Adrenal gland (tissue), 12 donors: ENCODE measurements around the gene KLHL3. TPM values are rescaled to one million over a fixed set of nuclear protein-coding genes. Genes with fewer than 3 reads are reported as not detected.
"Not testable (repeated sequence)": the region's sequence is repeated elsewhere in the genome, so short reads cannot be mapped to it uniquely, and the experiment has no call there.

Experiments
- DNase-seq, 7 donors: peaks; one replicate each; pipeline ENCODE4 v3.0.0-alpha.2; 2019 to 2020
- H3K27ac ChIP-seq, 5 donors: fragments of 200-600 bp; sonication (generic) in 4 of 5; 1 replicate in 3 of 5; 2 replicates in 2 of 5; pipeline versions ENCODE4 v1.5.1 to v1.8.0; 2016 to 2020; ENCODE audit warnings: mild to moderate bottlenecking in 1 of 5
- H3K27me3 ChIP-seq: fragments of 200-600 bp; 2 replicates; pipeline ENCODE4 v1.8.0; 2021
- H3K36me3 ChIP-seq, 2 donors: fragments of 200-600 bp; replicated peaks in 1 of 2; 1 replicate in 1 of 2; 2 replicates in 1 of 2; pipeline versions ENCODE4 v1.5.1 to v1.8.0; 2018 to 2022
- H3K4me1 ChIP-seq, 2 donors: fragments of 200-600 bp; replicated peaks in 1 of 2; 1 replicate in 1 of 2; 2 replicates in 1 of 2; pipeline versions ENCODE4 v1.5.1 to v1.8.0; 2018 to 2021
- H3K4me3 ChIP-seq, 4 donors: fragments of 200-600 bp; sonication (generic) in 3 of 4; one replicate each; pipeline ENCODE4 v1.5.1; 2016 to 2018
- H3K9me3 ChIP-seq, 3 donors: fragments of 200-600 bp; sonication (generic) in 1 of 3; replicated peaks in 1 of 3; 1 replicate in 2 of 3; 2 replicates in 1 of 3; pipeline versions ENCODE4 v1.5.1 to v1.8.0; 2016 to 2021
- CTCF ChIP-seq, 6 experiments: fragments of 450-650 bp in 4 of 6; fragments of 200-600 bp in 2 of 6; sonication (generic) in 1 of 6; IDR thresholded peaks; 1 replicate in 5 of 6; 2 replicates in 1 of 6; pipeline versions ENCODE4 v1.5.1 to v1.8.0; 2016 to 2021; ENCODE audit warnings: antibody characterized with exemption in 6 of 6, mild to moderate bottlenecking in 2 of 6, moderate library complexity in 1 of 6
- POLR2A ChIP-seq, 2 donors: fragments of 450-650 bp; IDR thresholded peaks; one replicate each; pipeline ENCODE4 v1.6.1; 2017; ENCODE audit warnings: antibody characterized with exemption in 2 of 2, mild to moderate bottlenecking in 2 of 2, moderate library complexity in 1 of 2
- WGBS, 4 donors: extraction: QIAGEN DNeasy Blood & Tissue Kit in 2 of 4; methylation state at CpG; one replicate each; pipeline versions ENCODE4 v1.1.5 to v1.1.7; 2013 to 2017; 5-methylcytosine and 5-hydroxymethylcytosine counted together
- intact Hi-C, 2 donors: fragments of 100-400 bp; cut with DNase I; formaldehyde crosslinking; loops; one replicate each; pipeline versions ENCODE4 v1.14.1 to v1.15.0; 2022 to 2023
- polyA plus RNA-seq, 3 donors: library from polyadenylated mRNA; stranded (reverse); fragments of 200-250 nt in 2 of 3; fragments of 350-450 nt in 1 of 3; fragmentation: Illumina TruSeq in 1 of 3; extraction: RNeasy Lipid Tissue Mini Kit (QIAGEN cat#74804) in 1 of 3; gene quantifications; one replicate each; pipeline ENCODE4 v1.2.3, GENCODE V29; 2013 to 2014
- total RNA-seq, 9 donors: library from RNA; depleted of rRNA in 4 of 9; stranded (reverse); fragments of >200 nt in 4 of 9; fragments of 120-200 nt in 1 of 9; fragmentation: NEBNext Ultra II Directional in 1 of 9; extraction: Animal tissue kit (Norgen Biotek cat#: 25700) in 1 of 9; gene quantifications; one replicate each; pipeline versions ENCODE4 v1.1.0 to v1.2.4, GENCODE V29; 2013 to 2023
- donor health status: healthy with polysubstance abuse.
- donor health status: Bipolar disorder and iron deficiency.
- donor health status: DM: yes; HTN: yes; CAD: no.
- donor health status: DM: no; HTN: no; CAD: no.
- donor health status: DM: no; HTN: no; CAD: no.
- donor health status: DM: yes; HTN: yes; CAD: no.

KLHL3 gene
- total and polyA plus RNA-seq, 12 donors = 3.1 to 28.6 (median 13.4) TPM

GRCh38 chr5:137647401-137647800 is 88.5 kb downstream of the KLHL3 start:
- Histone ChIP-seq H3K9me3 (no peaks in the 10 kb centered on the region), H3K36me3 (no peaks in the 10 kb centered on the region), H3K4me1 (peaks cover 8 to 11% of the 10 kb centered on the region in 2 donors), H3K4me3 (no peak overlapping the region), H3K27me3 (no peaks in the 10 kb centered on the region), H3K27ac (no peak overlapping the region)
- no peak for DNase-seq
- no peak for TF ChIP-seq CTCF (IDR thresholded peaks at IDR 0.05)
- TF ChIP-seq POLR2A (IDR thresholded peaks at IDR 0.05) = no peak
- 94 to 98% (median 97%) methylated on average over 10 to 11 of the region's 11 CpGs for WGBS, 4 donors
- intact Hi-C loops = no loop called here

- WGBS, 4 donors = 41 to 52% (median 44%) methylated on average over 2 of the region's 2 CpGs
- intact Hi-C loops = no loop called here
Observed at GRCh38 chr5:137646761-137647160, 89.1 kb downstream of the KLHL3 start.

GRCh38 chr5:137643081-137643480 is 92.8 kb downstream of the KLHL3 start:
- H3K27ac ChIP-seq, DNase-seq, H3K4me3 ChIP-seq, H3K9me3 ChIP-seq, H3K27me3 ChIP-seq, intact Hi-C loops, H3K36me3 ChIP-seq, H3K4me1 ChIP-seq: not testable (repeated sequence)
- 96 to 98% (median 97%) methylated on average over 2 of the region's 2 CpGs for WGBS, 4 donors

More at GRCh38 chr5:137646761-137647160, 89.1 kb downstream of the KLHL3 start:
- Histone ChIP-seq H3K4me1 (peaks cover 8 to 11% of the 10 kb centered on the region in 2 donors), H3K27ac (no peak overlapping the region), H3K4me3 (no peak overlapping the region), H3K36me3 (no peaks in the 10 kb centered on the region), H3K9me3 (no peaks in the 10 kb centered on the region), H3K27me3 (no peaks in the 10 kb centered on the region)
- peak in 1 of 7 donors; percentile 16 for DNase-seq
- TF ChIP-seq CTCF (IDR thresholded peaks at IDR 0.05) (no peak), POLR2A (IDR thresholded peaks at IDR 0.05) (no peak)

- no peak for DNase-seq
- H3K4me1 ChIP-seq = no peaks in the 10 kb centered on the region
- intact Hi-C loops = no loop called here
- no peaks in the 10 kb centered on the region for H3K27me3 ChIP-seq
- TF ChIP-seq CTCF (IDR thresholded peaks at IDR 0.05) (no peak), POLR2A (IDR thresholded peaks at IDR 0.05) (no peak)
- H3K27ac ChIP-seq = no peak overlapping the region
- 73 to 83% (median 76%) methylated on average over 4 of the region's 4 CpGs for WGBS, 4 donors
- H3K9me3 ChIP-seq = no peaks in the 10 kb centered on the region
- H3K36me3 ChIP-seq = no peaks in the 10 kb centered on the region
- H3K4me3 ChIP-seq = no peak overlapping the region
Observed at GRCh38 chr5:137642091-137642490, 93.8 kb downstream of the KLHL3 start.

DNA sequence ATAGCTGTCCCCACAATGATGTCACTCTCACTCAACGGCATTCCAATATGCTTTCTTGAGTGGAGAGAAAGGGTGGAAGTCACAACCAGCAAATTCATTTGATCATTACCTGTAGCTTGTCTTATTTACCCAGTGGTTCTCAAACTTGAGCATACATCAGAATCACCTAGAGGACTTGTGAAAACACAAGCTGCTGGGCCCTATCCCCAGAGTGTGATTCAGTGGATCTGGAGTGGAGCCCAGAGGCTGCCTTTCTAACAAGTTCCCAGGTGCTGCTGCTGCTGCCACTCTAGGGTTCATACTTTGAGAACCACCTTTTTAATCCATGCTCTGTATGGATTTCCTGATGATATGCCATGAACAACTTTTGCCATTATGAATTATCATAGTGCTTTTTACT is 94.7 kb downstream of the KLHL3 start:
- H3K36me3 ChIP-seq = no peaks in the 10 kb centered on the region
- no peak overlapping the region for H3K4me3 ChIP-seq
- peak in 3 of 7 donors; percentile 38 to 69 (median 43) for DNase-seq
- TF ChIP-seq CTCF (IDR thresholded peaks at IDR 0.05) (no peak), POLR2A (IDR thresholded peaks at IDR 0.05) (no peak)
- 82 to 88% (median 83%) methylated on average over 1 of the region's 1 CpG for WGBS, 4 donors
- peaks cover 0 to 6% of the 10 kb centered on the region in 2 donors for H3K4me1 ChIP-seq
- intact Hi-C loops = no loop called here
- H3K27me3 ChIP-seq = no peaks in the 10 kb centered on the region
- H3K9me3 ChIP-seq = no peaks in the 10 kb centered on the region
- no peak overlapping the region for H3K27ac ChIP-seq
